Left colon (tissue), 2 donors: ENCODE measurements around the gene DMBT1. TPM values are rescaled to one million over a fixed set of nuclear protein-coding genes. Genes with fewer than 3 reads are reported as not detected.

Experiments
- ATAC-seq: fragments of 200-7000 bp; cut with Tn5 transposase; one replicate; pipeline ENCODE4 v1.9.1; 2020; ENCODE audit warnings: mild to moderate bottlenecking, moderate library complexity
- DNase-seq, 2 donors: peaks; one replicate each; pipeline ENCODE4 v3.0.0-alpha.2; 2020
- intact Hi-C, 2 donors: fragments of 100-400 bp; cut with DNase I in 1 of 2; cut with micrococcal nuclease in 1 of 2; formaldehyde crosslinking; loops; one replicate each; pipeline versions ENCODE4 v1.11.2 to v1.14.0; 2022; cut with DNase I, micrococcal nuclease
- total RNA-seq, 2 donors: library from RNA; stranded (reverse); fragmentation: NEBNext Ultra II Directional; extraction: Animal tissue kit (Norgen Biotek cat#: 25700); gene quantifications; one replicate each; pipeline ENCODE4 v1.2.1, GENCODE V29; 2021
- donor health status: DM: no; HTN: no; CAD: no.
- donor health status: DM: yes; HTN: yes; CAD: no.

DMBT1 gene
- total RNA-seq, 2 donors from 2014 or later, result 59.0 to 424 TPM

- DNase-seq (peak in 1 of 2 donors; percentile 78), ATAC-seq (peak; percentile 86)
- intact Hi-C loops, result no loop called here
These were observed 16.7 kb upstream of the DMBT1 start for GRCh38 chr10:122543676-122544445.

- ATAC-seq, result no peak
- intact Hi-C loops, result no loop called here
- no peak for DNase-seq
These were observed 16.1 kb upstream of the DMBT1 start for GRCh38 chr10:122544493-122544892.

- intact Hi-C loops, result no loop called here
- DNase-seq (no peak), ATAC-seq (no peak)
These were observed 14.3 kb upstream of the DMBT1 start for GRCh38 chr10:122546242-122546641.

DNA sequence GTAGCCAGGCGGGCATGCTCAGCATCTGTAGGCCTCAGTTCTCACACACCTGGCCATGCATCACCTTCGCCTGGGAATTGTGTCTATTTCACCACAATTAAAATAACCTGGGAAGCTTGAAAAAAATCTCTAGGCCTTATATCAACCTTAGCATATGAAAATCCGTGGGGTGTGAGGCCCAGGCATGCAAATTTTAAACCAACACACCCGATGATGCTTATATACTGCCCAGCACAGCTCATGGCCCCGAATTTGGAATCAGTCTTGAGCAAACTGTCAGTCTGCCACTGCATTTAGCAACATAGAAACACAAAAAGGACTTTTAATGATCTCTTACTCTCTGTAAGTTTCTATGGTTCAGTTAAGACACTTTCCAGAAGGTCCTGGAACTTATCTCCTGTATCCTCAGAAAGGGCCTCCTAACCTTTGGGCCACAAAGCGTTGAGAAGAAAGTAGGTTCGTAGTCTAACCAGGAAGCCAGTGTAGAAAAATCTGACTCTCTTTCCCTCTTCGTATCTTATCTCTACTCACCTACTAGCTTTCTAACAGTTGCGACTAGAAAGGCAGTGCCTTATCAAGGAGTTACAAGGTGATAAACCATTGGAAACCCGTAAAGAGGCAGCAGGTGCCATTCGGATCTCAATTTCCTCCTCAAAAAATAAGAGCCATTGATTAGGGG lies 12.0 kb upstream of the DMBT1 start:
- intact Hi-C loops, result no loop called here
- peak; percentile 76 for ATAC-seq
- no peak for DNase-seq

DNA sequence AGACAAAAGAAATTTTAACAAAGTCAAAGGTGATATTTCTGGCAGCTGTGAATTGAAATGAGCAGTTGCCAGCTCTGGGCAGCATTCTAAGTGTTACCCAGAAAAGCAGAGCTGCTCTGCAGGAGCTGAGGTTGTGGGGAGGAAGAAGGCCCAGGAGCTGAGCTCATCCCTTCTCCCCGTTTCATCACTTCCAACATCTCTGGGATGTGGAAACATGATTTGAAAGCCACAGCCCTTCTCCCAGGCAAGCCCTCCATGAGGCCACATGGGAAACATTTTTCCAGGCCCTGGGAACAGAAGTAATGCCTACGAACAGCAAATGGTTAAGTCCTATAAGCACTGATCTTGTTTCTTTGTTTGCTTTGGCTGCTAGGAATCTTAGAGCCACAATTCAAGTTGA lies 10.9 kb upstream of the DMBT1 start:
- DNase-seq (no peak), ATAC-seq (no peak)
- intact Hi-C loops, result no loop called here

- intact Hi-C loops, result no loop called here
- DNase-seq, result no peak
- no peak for ATAC-seq
These were observed 10.1 kb upstream of the DMBT1 start for GRCh38 chr10:122550427-122550826.

- ATAC-seq (no peak), DNase-seq (no peak)
- intact Hi-C loops, result no loop called here
These were observed 9.6 kb upstream of the DMBT1 start for GRCh38 chr10:122550983-122551382.

DNA sequence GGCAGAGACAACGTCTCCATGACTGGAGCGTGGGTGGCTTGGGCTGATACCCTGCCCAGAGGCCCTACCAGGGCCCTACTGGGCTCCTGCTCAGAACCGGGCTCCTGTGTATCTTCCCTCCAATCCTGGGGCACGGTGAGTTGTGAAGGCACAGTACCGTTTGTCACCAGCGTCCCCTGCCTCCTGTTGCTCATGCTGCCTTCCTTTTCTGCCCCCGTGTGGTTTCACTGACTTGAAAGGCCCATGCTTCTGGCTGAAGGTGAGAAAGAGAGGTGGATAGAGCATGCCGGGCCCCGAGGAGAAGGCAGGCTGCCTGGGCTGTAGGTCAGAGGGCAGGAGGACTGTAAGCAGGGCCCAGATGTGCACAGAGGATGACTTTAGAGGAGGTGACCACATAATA lies 9.1 kb upstream of the DMBT1 start:
- DNase-seq, result no peak
- intact Hi-C loops, result no loop called here
- ATAC-seq, result no peak

DNA sequence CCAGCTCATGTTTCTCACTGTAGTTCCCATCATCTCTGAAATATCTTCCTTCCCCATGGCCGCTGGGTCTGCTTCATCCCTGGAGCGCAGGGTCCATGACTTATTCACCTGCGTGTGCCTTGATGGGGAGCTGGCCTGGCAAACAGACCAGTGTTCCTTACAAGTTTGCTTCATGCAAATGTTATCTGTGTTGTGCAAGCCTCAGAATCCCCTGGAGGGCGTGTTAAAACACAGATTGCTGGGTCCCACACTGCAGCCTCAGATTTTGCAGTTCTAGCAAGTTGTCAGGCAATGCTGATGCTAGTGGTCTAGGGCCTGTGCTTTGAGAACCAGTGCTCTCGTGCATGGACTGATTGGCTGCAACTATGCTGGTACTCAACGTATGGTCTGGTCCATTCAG lies 7.2 kb upstream of the DMBT1 start:
- DNase-seq (no peak), ATAC-seq (no peak)
- intact Hi-C loops, result no loop called here

GRCh38 chr10:122554131-122555036 lies 6.2 kb upstream of the DMBT1 start:
- DNase-seq (no peak), ATAC-seq (peak; percentile 36)
- intact Hi-C loops, result no loop called here

DNA sequence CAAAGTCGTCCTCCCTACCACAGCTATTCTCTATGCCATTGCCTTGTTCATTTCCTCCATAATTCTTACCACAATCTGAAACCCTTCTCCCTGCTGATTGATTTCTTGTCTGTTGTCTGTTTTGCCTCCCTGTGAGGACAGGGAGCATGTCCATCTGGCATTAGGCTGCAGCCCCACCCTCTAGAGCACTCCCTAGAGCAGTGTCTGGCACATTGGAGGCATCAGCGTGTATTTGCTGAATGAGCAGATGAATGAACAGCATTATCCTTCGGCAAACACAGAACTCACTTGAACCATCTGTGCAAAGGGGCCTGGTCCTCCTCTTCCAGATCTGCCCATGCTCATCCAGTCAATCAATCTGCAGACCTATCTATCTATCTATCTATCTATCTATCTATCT lies 5.1 kb upstream of the DMBT1 start:
- DNase-seq, result no peak
- intact Hi-C loops, result no loop called here
- no peak for ATAC-seq

DNA sequence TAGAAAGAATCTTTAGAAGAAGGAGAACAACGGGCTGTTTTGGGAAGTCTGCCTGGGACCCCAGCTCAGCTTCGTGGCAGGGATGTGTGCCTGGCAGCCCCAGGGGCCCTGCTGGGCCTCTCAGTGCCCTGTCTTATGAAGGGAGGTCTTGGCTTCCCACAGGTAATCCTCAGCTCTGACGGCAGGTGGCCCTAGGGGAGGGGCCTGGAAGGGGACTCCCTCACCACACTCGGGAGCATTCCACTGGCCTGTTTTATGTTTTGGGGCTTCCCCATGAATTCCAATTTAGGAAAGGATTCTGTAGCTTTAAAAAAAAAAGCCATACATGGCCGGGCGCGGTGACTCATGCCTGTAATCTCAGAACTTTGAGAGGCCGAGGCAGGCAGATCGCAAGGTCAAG lies 3.0 kb upstream of the DMBT1 start:
- ATAC-seq (peak; percentile 38), DNase-seq (no peak)
- intact Hi-C loops, result no loop called here

DNA sequence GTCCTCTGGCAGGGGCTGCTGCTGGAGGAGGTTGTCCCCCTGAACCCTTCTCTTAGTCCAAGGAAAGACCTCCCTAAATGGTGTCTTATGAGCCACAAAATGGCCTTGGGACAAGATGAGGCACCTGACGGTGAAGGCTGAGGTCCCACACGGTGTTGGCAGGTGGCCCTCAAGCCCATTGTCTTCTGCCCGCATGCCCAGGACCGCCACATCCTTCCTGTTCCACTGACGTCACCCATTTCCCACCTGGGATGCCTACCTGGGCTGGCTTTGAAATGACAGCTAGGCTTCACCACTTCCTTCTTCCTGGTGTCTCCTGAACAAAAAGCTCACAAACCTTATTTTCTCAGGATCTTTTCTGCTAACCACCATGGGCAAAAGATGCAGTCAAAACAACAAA lies 2.1 kb upstream of the DMBT1 start:
- ATAC-seq, result peak; percentile 29
- intact Hi-C loops, result no loop called here
- DNase-seq, result no peak

- DNase-seq (no peak), ATAC-seq (no peak)
- intact Hi-C loops, result no loop called here
These were observed 1.3 kb upstream of the DMBT1 start for GRCh38 chr10:122559228-122559627.

DNA sequence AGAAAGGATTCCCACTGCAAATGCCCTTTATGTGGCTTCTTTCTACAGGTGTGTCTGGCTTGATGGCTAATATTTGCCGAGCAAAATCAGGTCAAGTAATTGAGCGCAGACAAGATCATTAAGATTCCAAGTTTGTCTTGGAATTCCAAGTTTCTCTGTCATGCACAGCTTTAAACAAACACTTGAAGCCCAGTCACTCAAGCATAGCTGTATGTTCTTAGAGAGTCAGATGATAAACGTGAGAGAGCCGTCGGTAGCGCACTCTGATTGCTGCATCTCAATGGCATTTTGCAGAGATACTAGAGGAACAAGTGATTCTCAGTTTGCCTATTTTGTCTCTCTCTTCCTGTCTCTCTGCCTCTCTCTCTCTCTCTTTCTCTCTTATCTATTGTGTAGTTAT lies 658 bp downstream of the DMBT1 start:
- no peak for DNase-seq
- intact Hi-C loops, result loop anchor here in 1 of 2 donors (10.0 kb wide), 3 partner anchors 126 to 266 kb away; no protein-coding TSS in a partner anchor
- no peak for ATAC-seq

DNA sequence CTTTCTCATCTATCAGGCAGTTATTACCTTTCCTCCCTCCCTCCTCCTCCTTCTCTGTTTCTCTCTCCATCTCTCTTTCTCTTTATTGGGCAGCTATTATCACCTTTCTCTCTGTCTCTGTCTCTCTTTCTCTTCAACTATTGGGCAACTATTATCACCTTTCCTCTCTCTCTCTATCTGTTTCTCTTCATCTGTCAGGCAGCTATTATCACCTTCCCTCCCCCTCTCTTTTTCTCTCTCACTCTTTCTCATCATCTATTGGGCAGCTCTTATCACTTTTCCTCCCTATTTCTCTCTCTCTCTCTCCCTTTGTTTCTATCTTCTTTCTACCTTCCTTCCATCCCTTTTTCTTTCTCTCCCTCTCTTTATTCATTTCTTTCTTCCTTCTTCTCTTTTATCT lies 1.2 kb downstream of the DMBT1 start:
- ATAC-seq (no peak), DNase-seq (no peak)
- intact Hi-C loops, result loop anchor here in 1 of 2 donors (10.0 kb wide), 3 partner anchors 127 to 267 kb away; no protein-coding TSS in a partner anchor

DNA sequence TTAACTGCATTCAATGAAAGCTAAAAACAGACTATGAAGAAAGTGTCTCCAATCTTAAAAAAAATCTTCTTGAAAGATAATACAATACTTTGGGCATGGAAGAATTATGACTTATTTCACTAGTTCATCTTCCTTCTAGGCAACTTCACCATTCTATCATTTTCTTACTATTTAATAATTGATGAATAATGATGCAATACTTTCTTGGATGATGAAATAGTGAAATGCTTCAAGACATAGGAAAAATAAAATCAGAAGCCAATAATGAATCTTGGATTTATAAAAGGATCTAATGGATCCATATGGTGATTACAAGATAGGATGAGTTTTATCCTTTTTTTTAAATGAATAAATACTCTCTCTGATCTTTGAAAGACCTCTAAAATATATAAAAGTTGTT lies 4.4 kb downstream of the DMBT1 start:
- ATAC-seq (no peak), DNase-seq (no peak)
- intact Hi-C loops, result loop anchor here in 1 of 2 donors (10.0 kb wide), 3 partner anchors 130 to 270 kb away; no protein-coding TSS in a partner anchor

DNA sequence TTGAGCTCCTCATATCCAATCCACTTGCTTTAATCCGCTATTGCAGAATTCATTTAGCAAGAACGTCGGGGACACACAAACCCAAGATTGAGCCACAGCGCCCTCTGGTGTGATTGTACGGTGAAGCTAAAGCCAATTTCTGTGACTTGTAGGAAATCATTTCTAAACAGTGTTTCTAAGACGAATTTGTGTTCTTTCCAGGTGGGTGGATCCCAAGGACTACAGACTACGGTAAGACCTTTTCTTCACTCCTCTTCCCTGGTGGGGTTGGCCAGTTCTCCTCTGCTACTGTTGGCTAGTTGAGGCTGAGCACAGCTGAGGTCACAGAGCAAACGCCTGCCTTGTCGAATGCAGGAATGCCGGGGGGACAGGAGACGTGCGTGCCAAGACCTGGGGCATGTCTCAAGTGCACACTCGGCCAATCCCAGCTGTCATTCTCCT lies 5.2 kb downstream of the DMBT1 start:
- intact Hi-C loops, result loop anchor here in 1 of 2 donors (10.0 kb wide), 3 partner anchors 131 to 271 kb away; no protein-coding TSS in a partner anchor
- DNase-seq, result peak; percentile 51 to 84
- peak; percentile 70 for ATAC-seq

- DNase-seq (no peak), ATAC-seq (no peak)
- intact Hi-C loops, result loop anchor here in 1 of 2 donors (10.0 kb wide), 3 partner anchors 132 to 272 kb away; no protein-coding TSS in a partner anchor
These were observed 6.1 kb downstream of the DMBT1 start for GRCh38 chr10:122566632-122567031.
